Suprapubic skin (tissue), 3 donors: ENCODE results near the gene AGPAT4.
"Not testable (repeated sequence)": the region's sequence is repeated elsewhere in the genome, so short reads cannot be mapped to it uniquely, and the experiment has no call there.

Experiments used
- CTCF ChIP-seq, 2 donors: fragments of 200-600 bp in 1 of 2; fragments of 450-650 bp in 1 of 2; sonication (generic) in 1 of 2; IDR thresholded peaks; one replicate each; pipeline ENCODE4 v1.5.1; 2016 to 2019; ENCODE audit warnings: antibody characterized with exemption in 2 of 2, mild to moderate bottlenecking in 1 of 2, moderate library complexity in 1 of 2
- POLR2A ChIP-seq, 2 donors: fragments of 450-650 bp; IDR thresholded peaks; one replicate each; pipeline ENCODE4 v1.6.1; 2017; ENCODE audit warnings: antibody characterized with exemption in 2 of 2, mild to moderate bottlenecking in 2 of 2, moderate library complexity in 2 of 2

GRCh38 chr6:161224951-161225680 is 48.7 kb downstream of the AGPAT4 start:
- TF ChIP-seq POLR2A, CTCF (IDR thresholded peaks at IDR 0.05): not testable (repeated sequence)
